LNCAP (cell line): ENCODE results near the gene NDUFB11.

Source experiments
- TF ChIP-seq, protein P1 (sequence below): fragments of 450-650 bp; IDR thresholded peaks from 2 replicates; pipeline ENCODE4 v1.5.1; 2017; ENCODE audit warnings: mild to moderate bottlenecking

Gene NDUFB11

DNA sequence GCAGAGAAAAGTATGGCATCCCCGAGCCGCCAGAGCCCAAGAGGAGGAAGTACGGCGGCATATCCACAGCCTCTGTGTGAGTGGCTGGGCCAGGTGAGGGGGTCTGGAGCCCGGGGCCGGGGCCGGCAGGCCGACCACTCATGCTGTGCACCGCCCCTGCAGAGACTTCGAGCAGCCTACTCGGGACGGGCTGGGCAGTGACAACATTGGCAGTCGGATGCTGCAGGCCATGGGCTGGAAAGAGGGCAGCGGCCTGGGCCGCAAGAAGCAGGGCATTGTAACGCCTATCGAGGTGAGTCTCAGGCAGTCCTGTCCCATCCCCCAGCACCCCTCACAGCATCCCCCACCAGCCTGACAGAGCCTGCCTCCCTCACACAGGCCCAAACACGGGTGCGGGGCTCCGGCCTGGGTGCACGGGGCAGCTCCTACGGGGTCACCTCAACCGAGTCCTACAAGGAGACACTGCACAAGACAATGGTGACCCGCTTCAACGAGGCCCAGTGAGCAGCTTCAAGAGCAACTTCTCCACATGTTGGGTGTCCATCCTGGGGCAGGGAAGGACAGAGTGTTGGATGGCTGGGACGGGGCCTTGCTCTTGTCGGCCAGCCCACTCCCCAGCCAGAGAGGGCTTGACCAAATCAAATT lies 41.7 kb upstream of the NDUFB11 start:
- TF ChIP-seq, protein P1, sequence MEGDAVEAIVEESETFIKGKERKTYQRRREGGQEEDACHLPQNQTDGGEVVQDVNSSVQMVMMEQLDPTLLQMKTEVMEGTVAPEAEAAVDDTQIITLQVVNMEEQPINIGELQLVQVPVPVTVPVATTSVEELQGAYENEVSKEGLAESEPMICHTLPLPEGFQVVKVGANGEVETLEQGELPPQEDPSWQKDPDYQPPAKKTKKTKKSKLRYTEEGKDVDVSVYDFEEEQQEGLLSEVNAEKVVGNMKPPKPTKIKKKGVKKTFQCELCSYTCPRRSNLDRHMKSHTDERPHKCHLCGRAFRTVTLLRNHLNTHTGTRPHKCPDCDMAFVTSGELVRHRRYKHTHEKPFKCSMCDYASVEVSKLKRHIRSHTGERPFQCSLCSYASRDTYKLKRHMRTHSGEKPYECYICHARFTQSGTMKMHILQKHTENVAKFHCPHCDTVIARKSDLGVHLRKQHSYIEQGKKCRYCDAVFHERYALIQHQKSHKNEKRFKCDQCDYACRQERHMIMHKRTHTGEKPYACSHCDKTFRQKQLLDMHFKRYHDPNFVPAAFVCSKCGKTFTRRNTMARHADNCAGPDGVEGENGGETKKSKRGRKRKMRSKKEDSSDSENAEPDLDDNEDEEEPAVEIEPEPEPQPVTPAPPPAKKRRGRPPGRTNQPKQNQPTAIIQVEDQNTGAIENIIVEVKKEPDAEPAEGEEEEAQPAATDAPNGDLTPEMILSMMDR: no peak

DNA sequence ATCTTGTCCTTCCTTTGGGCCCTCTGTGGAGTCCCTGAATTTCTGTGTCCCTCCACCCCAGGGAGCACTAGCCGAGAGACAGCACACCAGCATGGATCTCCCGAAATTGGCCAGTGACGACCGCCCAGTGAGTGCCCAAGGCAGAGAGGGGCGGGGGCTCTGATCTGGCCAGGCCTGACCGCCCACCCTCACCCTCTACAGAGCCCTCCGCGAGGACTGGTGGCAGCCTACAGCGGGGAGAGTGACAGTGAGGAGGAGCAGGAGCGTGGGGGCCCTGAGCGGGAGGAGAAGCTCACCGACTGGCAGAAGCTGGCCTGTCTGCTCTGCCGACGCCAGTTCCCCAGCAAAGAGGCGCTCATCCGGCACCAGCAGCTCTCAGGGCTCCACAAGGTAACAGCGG lies 40.7 kb upstream of the NDUFB11 start:
- TF ChIP-seq, protein P1: no peak

DNA sequence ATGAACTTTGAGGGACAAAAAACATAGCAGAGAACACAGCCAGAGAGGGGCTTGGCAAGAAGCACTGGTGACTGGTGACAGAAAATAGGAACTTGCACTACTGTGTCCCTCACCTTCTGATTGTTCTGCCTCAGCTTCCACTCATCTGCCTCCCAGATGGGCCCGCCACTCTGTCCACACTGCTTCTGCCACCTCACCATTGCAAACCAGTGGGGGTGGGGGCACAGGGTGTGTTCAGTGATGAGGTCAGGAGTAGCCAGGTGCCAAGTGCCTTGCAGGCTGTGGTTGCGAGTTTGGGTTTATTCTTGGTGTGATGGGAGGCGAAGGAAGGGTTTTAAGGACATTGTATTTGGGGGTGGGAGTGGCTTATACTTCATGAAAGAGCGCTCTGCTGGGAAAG lies 40.0 kb upstream of the NDUFB11 start:
- TF ChIP-seq, protein P1: no peak

DNA sequence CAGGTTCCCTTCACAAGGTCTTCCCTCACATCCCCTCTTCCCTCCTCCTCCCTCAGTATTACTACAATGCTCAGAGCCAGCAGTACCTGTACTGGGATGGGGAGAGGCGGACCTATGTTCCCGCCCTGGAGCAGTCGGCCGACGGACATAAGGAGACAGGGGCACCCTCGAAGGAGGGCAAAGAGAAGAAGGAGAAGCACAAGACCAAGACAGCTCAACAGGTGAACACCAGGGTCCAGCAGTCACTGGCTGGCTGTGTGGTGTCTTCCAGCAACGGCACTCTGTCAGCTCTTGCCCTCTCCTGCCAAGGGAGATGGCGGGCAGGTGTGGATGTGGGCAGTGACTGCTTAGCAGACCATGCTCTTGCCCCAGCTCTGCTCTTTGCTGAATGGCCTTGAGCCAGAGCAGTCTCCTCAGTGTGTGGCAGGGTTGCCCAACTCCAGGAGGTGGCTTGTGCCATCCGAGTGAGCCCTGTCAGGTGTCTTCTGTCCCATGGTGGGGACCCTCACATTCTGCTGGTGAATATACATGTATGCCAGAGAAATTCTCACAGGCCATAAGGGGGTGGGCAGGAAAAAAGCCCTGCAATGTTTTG lies 37.7 kb upstream of the NDUFB11 start:
- TF ChIP-seq, protein P1: no peak

DNA sequence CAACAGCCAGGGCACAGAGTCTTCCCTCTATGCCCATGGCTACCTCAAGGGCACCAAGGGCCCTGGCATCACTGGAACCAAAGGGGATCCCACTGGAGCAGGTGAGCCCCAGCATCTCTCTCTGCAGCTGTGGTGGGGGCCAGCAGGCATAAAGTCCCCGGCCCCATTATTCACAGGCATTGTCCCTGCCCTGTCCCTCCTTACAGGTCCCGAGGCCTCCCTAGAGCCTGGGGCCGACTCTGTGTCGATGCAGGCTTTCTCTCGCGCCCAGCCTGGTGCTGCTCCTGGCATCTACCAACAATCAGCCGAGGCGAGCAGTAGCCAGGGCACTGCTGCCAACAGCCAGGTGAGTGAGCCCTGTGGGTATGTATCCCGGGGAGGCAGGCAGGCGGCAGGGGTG lies 36.8 kb upstream of the NDUFB11 start:
- TF ChIP-seq, protein P1: no peak

DNA sequence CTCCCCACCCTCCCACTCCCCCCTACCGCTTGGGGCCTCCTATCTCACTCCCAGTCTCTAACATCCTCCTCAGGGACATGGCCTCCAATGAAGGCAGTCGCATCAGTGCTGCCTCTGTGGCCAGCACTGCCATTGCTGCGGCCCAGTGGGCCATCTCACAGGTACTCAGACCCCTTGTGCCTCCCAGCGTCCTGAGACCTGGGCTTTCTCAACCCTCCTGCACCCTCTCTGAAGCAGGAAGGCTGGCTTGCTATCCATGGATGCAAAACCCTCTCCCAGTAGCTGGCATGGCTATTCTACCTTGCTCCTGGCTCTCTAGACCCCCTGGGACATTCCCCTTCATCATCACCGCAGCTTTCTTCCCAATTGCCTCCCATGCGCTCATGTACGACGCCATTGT lies 35.8 kb upstream of the NDUFB11 start:
- TF ChIP-seq, protein P1: no peak

DNA sequence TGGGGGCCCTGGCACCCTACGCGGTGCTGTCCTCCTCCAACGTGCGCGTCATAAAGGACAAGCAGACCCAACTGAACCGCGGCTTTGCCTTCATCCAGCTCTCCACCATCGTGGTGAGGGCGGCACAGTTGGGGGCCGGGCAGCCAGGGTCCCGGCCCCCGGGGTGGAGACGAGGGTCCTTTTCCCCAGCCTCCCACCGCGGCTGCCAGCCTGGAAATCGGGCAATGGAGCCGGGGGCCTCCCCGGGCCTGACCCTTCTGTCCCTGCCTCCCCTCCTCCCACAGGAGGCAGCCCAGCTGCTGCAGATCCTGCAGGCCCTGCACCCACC lies 35.4 kb upstream of the NDUFB11 start:
- TF ChIP-seq, protein P1: no peak
